ENCODE measurements around the gene POLR1E.

DNA sequence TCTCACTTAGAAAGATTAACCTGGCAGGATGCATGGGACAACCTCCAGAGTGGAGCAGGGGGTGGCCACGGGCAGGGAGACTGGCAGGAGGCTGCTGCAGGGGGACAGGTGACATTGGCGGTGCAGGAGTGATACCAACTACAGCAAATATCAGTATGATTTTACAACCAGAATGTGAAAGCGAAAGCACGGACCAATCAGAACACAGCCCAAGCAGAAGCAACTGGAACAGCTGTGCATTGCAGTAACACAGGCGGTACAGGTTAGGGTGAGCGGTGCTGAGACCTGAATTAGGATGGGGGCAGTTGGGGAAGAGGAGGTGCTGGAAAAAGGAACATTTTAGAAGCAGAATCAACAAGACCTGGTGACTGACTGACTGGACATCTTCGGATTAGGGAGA is 29.3 kb downstream of the POLR1E start:
- no peak for TF ChIP-seq POLR2A (IDR thresholded peaks at IDR 0.05; ENCODE audit: extremely low read depth, insufficient read length)
- TF ChIP-seq, protein P1, sequence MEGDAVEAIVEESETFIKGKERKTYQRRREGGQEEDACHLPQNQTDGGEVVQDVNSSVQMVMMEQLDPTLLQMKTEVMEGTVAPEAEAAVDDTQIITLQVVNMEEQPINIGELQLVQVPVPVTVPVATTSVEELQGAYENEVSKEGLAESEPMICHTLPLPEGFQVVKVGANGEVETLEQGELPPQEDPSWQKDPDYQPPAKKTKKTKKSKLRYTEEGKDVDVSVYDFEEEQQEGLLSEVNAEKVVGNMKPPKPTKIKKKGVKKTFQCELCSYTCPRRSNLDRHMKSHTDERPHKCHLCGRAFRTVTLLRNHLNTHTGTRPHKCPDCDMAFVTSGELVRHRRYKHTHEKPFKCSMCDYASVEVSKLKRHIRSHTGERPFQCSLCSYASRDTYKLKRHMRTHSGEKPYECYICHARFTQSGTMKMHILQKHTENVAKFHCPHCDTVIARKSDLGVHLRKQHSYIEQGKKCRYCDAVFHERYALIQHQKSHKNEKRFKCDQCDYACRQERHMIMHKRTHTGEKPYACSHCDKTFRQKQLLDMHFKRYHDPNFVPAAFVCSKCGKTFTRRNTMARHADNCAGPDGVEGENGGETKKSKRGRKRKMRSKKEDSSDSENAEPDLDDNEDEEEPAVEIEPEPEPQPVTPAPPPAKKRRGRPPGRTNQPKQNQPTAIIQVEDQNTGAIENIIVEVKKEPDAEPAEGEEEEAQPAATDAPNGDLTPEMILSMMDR (IDR thresholded peaks at IDR 0.05; ENCODE audit: low read depth, low read length) = no peak
- TF ChIP-seq, protein P2, sequence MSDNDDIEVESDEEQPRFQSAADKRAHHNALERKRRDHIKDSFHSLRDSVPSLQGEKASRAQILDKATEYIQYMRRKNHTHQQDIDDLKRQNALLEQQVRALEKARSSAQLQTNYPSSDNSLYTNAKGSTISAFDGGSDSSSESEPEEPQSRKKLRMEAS (IDR thresholded peaks at IDR 0.05; ENCODE audit: low read depth, low read length) = no peak
- TF ChIP-seq MYC (IDR thresholded peaks at IDR 0.05; ENCODE audit: low read depth, low read length) = no peak

Measured in NB4 (cell line).